CD4-positive, alpha-beta T cell (primary cell): ENCODE measurements around the gene FBXW4. TPM values are rescaled to one million over a fixed set of nuclear protein-coding genes. Genes with fewer than 3 reads are reported as not detected.

Source experiments
- ATAC-seq: fragments of 200-7000 bp; cut with Tn5 transposase; one replicate; pipeline ENCODE4 v1.10.0; 2022; ENCODE audit warnings: mild to moderate bottlenecking; ENCODE audit not compliant: poor library complexity
- CTCF ChIA-PET: fragments of 350-600 bp; sonication (Branson Sonifier 250); formaldehyde crosslinking; loops from one replicate; lab custom pipeline; 2021; ENCODE audit warnings: antibody characterized with exemption, inconsistent platforms; lab: Charles Lee
- POLR2A ChIA-PET: fragments of 350-600 bp; sonication (Branson Sonifier 250); formaldehyde crosslinking; loops from one replicate; lab custom pipeline; 2021; ENCODE audit warnings: antibody characterized with exemption, inconsistent platforms; lab: Charles Lee
- DNase-seq, 14 experiments: peaks; one replicate each; pipeline ENCODE4 v3.0.0-alpha.2; 2013 to 2020; ENCODE audit warnings: mixed read lengths in 2 of 14
- H3K27ac ChIP-seq, 2 donors: one replicate each; pipeline versions ENCODE4 v1.5.1 to v1.7.0; 2013; ENCODE audit warnings: low read length in 2 of 2, low read depth in 1 of 2, mild to moderate bottlenecking in 1 of 2
- H3K27me3 ChIP-seq, 2 experiments: 1 replicate in 1 of 2; 2 replicates in 1 of 2; pipeline versions ENCODE4 v1.6.1 to v1.7.0; 2013; ENCODE audit warnings: low read length in 2 of 2, control low read depth in 1 of 2, mild to moderate bottlenecking in 1 of 2, moderate library complexity in 1 of 2; ENCODE audit not compliant: insufficient read depth in 2 of 2, control insufficient read depth in 1 of 2
- H3K36me3 ChIP-seq: one replicate; pipeline ENCODE4 v1.6.1; 2013; ENCODE audit warnings: low read length, control low read depth; ENCODE audit not compliant: insufficient read depth
- H3K4me1 ChIP-seq: one replicate; pipeline ENCODE4 v1.6.1; 2013; ENCODE audit warnings: low read length, control low read depth; ENCODE audit not compliant: insufficient read depth
- H3K4me3 ChIP-seq: one replicate; pipeline ENCODE4 v1.5.1; 2013; ENCODE audit warnings: mild to moderate bottlenecking, low read length, moderate library complexity
- H3K9me3 ChIP-seq, 2 experiments: 1 replicate in 1 of 2; 2 replicates in 1 of 2; pipeline versions ENCODE4 v1.6.1 to v1.7.0; 2013; ENCODE audit warnings: low read length in 2 of 2, mild to moderate bottlenecking in 2 of 2, control low read depth in 1 of 2, moderate library complexity in 1 of 2; ENCODE audit not compliant: control insufficient read depth in 1 of 2, insufficient read depth in 1 of 2
- H3K27ac Mint-ChIP-seq: one replicate; pipeline ENCODE4 v1.8.0; 2020; ENCODE audit warnings: mixed read lengths
- H3K27me3 Mint-ChIP-seq: one replicate; pipeline ENCODE4 v1.8.0; 2021; ENCODE audit warnings: mixed read lengths
- H3K36me3 Mint-ChIP-seq: one replicate; pipeline ENCODE4 v1.8.0; 2021; ENCODE audit warnings: low read depth, mixed read lengths
- H3K4me1 Mint-ChIP-seq: one replicate; pipeline ENCODE4 v1.8.0; 2021; ENCODE audit warnings: low read depth, mixed read lengths
- H3K4me3 Mint-ChIP-seq: one replicate; pipeline ENCODE4 v1.8.0; 2020; ENCODE audit warnings: mild to moderate bottlenecking, mixed read lengths
- H3K9me3 Mint-ChIP-seq: one replicate; pipeline ENCODE4 v1.8.0; 2020; ENCODE audit warnings: mixed read lengths
- intact Hi-C, 2 experiments: fragments of 100-400 bp; cut with DNase I in 1 of 2; cut with micrococcal nuclease in 1 of 2; formaldehyde crosslinking; loops; one replicate each; pipeline versions ENCODE4 v1.15.1 to v1.9.0; 2023 to 2025; cut with DNase I, micrococcal nuclease
- total RNA-seq, 174 experiments: library from RNA in 2 of 174; stranded (reverse) in 2 of 174; gene quantifications; one replicate each; pipeline ENCODE4 v1.2.3 and lab custom pipeline; 2021 to 2026
- TF ChIP-seq, protein P1 (sequence below): fragments of 200-600 bp; IDR thresholded peaks from one replicate; pipeline ENCODE4 v1.8.0; 2022; ENCODE audit warnings: antibody characterized with exemption, mild to moderate bottlenecking

The FBXW4 gene
- total RNA-seq, 2 experiments from 2014 or later = 69.7 to 76.4 TPM

DNA sequence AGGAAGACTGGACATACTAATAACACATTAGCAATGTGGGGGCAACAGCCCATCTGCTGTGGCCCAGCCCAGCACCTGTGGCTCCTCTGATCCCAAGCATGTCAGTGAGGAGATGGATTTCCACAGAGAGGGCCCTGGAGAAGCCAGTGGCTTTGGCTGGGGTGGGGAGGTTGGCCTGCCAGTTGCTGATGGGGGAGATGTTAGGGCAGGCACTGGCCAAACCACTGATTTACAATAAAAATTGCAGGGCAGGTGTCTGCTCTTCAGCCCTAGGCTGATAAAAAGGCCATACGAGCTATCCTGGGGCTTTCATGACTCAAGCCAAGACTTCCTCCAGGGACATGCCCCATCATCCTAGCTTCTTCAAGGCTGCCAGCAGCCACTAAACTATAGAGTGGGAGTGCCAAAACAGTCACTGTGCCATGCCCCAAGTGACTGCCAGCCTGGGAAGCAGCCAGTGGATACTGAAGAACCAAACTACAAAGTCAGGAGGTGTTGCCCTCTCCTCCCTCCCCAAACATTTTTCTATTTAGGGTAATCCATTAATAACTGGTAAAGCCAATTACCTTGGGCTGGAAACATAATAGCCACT lies 69.1 kb downstream of the FBXW4 start:
- H3K27ac Mint-ChIP-seq = peak overlapping the region; percentile 60
- peaks cover 14% of the 10 kb centered on the region for H3K4me1 Mint-ChIP-seq
- H3K4me1 ChIP-seq = no peaks in the 10 kb centered on the region
- CTCF ChIA-PET = no interaction called here
- DNase-seq = no peak
- no peak overlapping the region for H3K27ac ChIP-seq
- H3K36me3 ChIP-seq = peaks cover 73% of the 10 kb centered on the region
- no peak overlapping the region for H3K4me3 ChIP-seq
- no peak overlapping the region for H3K4me3 Mint-ChIP-seq
- no peaks in the 10 kb centered on the region for H3K27me3 ChIP-seq
- TF ChIP-seq, protein P1, sequence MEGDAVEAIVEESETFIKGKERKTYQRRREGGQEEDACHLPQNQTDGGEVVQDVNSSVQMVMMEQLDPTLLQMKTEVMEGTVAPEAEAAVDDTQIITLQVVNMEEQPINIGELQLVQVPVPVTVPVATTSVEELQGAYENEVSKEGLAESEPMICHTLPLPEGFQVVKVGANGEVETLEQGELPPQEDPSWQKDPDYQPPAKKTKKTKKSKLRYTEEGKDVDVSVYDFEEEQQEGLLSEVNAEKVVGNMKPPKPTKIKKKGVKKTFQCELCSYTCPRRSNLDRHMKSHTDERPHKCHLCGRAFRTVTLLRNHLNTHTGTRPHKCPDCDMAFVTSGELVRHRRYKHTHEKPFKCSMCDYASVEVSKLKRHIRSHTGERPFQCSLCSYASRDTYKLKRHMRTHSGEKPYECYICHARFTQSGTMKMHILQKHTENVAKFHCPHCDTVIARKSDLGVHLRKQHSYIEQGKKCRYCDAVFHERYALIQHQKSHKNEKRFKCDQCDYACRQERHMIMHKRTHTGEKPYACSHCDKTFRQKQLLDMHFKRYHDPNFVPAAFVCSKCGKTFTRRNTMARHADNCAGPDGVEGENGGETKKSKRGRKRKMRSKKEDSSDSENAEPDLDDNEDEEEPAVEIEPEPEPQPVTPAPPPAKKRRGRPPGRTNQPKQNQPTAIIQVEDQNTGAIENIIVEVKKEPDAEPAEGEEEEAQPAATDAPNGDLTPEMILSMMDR = no peak
- no peaks in the 10 kb centered on the region for H3K9me3 ChIP-seq
- H3K36me3 Mint-ChIP-seq = peaks cover 90% of the 10 kb centered on the region
- no peaks in the 10 kb centered on the region for H3K27me3 Mint-ChIP-seq
- POLR2A ChIA-PET = no interaction called here
- intact Hi-C loops = no loop called here
- H3K9me3 Mint-ChIP-seq = no peaks in the 10 kb centered on the region
- no peak for ATAC-seq

- Histone ChIP-seq H3K27ac (no peak overlapping the region), H3K4me3 (no peak overlapping the region), H3K36me3 (peaks cover 74% of the 10 kb centered on the region), H3K4me1 (no peaks in the 10 kb centered on the region), H3K9me3 (no peaks in the 10 kb centered on the region), H3K27me3 (no peaks in the 10 kb centered on the region)
- Mint-ChIP-seq H3K27me3 (no peaks in the 10 kb centered on the region), H3K4me1 (peaks cover 14% of the 10 kb centered on the region), H3K9me3 (no peaks in the 10 kb centered on the region), H3K27ac (peak overlapping the region; percentile 60), H3K36me3 (peaks cover 90% of the 10 kb centered on the region), H3K4me3 (no peak overlapping the region)
- ATAC-seq (no peak), DNase-seq (no peak)
- TF ChIP-seq, protein P1 = no peak
- intact Hi-C loops = no loop called here
- ChIA-PET POLR2A (no interaction called here), CTCF (no interaction called here)
Observed at GRCh38 chr10:101624526-101625102, 70.4 kb downstream of the FBXW4 start.

GRCh38 chr10:101623528-101623927 lies 71.4 kb downstream of the FBXW4 start:
- POLR2A ChIA-PET = no interaction called here
- Mint-ChIP-seq H3K4me3 (no peak overlapping the region), H3K27ac (no peak overlapping the region), H3K9me3 (no peaks in the 10 kb centered on the region), H3K4me1 (peaks cover 10% of the 10 kb centered on the region), H3K36me3 (peaks cover 87% of the 10 kb centered on the region), H3K27me3 (no peaks in the 10 kb centered on the region)
- TF ChIP-seq, protein P1 = no peak
- ATAC-seq (no peak), DNase-seq (no peak)
- Histone ChIP-seq H3K27ac (no peak overlapping the region), H3K36me3 (peaks cover 76% of the 10 kb centered on the region), H3K4me1 (no peaks in the 10 kb centered on the region), H3K9me3 (no peaks in the 10 kb centered on the region), H3K27me3 (no peaks in the 10 kb centered on the region), H3K4me3 (no peak overlapping the region)
- CTCF ChIA-PET = no interaction called here
- intact Hi-C loops = no loop called here
